NCI-H128 (cell line): Measurements from ENCODE around the gene ATRN.
"Not testable (repeated sequence)": the region's sequence is repeated elsewhere in the genome, so short reads cannot be mapped to it uniquely, and the experiment has no call there.

Source experiments
- DNase-seq: peaks from one replicate; lab custom pipeline; 2025; ENCODE audit not compliant: unreplicated experiment; lab: John Stamatoyannopoulos, UW

The ATRN gene

GRCh38 chr20:3470627-3471396 lies at the start of gene ATRN:
Gene ATRN (plus strand): TSS chr20:3471018. CDS start chr20:3471108, 90 bp downstream.
- peak; percentile 57 for DNase-seq

DNA sequence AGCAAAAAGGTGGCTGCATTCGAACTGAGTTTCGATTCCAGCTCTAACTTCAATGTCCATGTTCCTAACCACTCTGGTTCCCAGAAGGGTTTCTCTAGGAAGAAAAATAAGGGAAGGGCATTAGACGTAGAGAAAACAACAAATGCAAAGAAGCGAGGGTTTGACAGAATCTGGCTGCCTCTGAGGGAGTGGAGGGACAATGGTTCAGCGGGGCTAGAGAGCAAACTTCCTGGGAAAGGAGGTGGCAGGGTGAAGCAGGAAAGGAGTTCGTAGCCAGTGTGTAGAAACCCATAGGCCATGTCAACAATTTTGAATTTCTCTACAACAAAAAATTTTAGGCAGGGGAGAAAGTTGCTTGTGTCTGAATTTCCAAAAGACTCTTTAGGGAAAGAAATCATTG lies 48.8 kb upstream of the ATRN start:
- no peak for DNase-seq

GRCh38 chr20:3423126-3423525 lies 47.7 kb upstream of the ATRN start:
- no peak for DNase-seq

DNA sequence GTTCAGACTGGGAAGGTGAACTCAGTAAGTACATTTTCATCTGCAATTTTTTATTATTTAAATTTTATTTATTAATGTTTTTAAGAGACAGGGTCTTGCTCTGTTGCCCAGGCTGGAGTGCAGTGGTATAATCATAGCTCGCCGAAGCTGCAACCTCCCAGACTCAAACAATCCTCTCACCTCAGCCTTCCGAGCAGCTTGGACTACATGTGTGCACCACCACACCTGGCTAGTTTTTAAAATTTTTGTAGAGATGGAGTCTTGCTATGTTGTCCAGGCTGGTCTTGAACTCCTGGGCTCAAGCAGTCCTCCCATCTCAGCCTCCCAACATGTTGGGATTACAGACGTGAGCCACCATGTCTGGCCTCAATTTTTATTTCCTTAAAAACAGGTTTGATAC lies 44.1 kb upstream of the ATRN start:
- not testable (repeated sequence) for DNase-seq

DNA sequence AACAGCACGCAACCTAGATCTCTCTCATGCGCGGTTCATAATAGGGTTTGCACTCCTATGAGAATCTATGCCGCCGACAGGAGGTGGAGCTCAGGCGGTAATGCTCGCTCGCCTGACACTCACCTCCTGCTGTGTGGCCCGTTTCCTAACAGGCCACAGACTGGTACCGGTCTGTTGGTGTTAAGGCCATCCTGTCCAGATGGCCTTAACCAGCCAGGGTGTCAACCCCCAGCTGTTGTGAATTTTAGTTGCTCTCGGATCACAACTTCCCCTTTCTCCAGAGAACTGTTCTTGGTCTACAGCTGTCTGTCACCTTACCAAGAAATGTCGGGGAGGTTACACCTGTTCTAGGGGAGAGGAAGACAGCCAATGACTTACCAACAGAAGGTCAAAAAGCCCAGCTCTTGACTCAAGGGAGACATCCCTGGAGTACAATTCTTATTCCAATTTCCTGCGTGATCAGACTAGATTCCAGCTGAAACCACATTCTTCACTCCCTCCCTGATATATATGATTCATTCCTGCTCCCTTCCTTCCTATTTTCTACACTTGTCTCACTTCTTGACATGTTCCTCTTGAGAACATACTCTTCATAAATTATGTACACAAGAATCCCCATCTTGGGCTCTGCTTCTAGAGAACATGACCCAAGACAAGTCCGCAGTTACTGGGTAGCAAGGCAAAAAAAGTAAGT lies 40.3 kb upstream of the ATRN start:
- DNase-seq = no peak

- DNase-seq = no peak
These were observed 39.7 kb upstream of the ATRN start for GRCh38 chr20:3431109-3431508.

DNA sequence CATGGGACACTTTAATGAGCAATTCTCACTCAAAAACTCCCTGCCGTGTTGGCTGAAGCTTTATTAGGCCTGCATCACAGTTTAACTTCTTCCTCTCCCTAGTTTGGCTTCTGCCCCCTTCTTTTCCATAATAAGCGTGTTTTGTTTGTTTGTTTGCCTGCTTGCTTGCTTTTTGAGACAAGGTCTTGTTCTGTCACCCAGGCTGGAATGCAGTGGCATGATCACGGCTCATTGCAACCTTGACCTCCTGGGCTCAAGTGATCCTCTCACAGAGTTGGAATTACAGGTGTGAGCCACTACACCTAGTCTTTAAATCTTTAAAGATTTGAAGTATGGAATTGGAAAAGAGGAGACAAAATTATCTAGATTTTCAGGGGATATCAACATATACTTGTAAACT lies 38.0 kb upstream of the ATRN start:
- no peak for DNase-seq

- no peak for DNase-seq
These were observed 37.1 kb upstream of the ATRN start for GRCh38 chr20:3433744-3434143.

- DNase-seq = no peak
These were observed 36.6 kb upstream of the ATRN start for GRCh38 chr20:3434232-3434631.

DNA sequence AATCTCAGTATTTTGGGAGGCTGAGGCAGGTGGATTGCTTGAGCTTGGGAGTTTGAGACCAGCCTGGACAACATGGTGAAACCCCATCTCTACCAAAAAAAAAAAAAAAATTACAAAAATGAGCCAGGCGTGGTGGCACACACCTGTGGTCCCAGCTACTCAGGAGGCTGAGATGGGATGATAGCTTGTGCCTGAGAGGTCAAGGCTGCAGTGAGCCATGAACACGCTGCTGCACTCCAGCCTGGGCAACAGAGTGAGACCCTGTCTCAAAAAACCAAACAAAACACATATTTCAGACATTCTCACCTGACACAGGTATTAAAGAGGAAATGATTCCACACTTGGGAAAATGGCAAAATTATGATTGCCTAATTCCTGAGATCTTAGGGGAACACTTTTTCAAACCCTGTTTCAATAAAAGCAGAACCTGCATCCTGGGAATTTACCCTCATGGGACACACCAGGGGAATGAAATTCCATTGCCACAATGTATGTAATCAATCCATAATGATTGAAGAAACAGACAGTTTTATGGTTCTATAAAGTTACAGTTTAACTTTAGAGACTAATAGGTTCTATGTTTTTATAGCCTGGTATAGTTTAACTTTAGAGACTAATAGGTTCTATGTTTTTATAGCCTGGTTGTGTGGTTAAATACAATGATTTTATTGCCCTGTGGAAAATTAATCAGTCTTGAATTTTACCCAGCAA lies 33.8 kb upstream of the ATRN start:
- DNase-seq = no peak

DNA sequence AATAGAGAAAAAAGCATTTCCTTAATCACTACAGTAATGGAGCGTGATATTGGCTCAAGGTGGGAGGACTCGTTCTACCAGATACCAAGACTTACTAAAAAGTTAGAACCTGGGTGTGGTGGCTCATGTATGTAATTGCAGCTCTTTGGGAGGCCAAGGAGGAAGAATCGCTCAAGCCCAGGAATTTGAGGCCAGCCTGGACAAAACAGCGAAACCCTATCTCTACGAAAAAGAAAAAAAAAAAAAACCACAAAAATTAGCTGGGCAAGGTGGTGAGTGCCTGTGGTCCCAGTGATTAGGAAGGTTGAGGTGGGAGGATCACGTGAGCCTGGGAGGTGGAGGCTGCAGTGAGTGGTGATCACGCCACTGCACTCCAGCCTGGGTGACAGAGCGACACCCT lies 24.0 kb upstream of the ATRN start:
- no peak for DNase-seq

- DNase-seq = no peak
These were observed 23.5 kb upstream of the ATRN start for GRCh38 chr20:3447321-3447720.

- no peak for DNase-seq
These were observed 21.5 kb upstream of the ATRN start for GRCh38 chr20:3449319-3449718.

DNA sequence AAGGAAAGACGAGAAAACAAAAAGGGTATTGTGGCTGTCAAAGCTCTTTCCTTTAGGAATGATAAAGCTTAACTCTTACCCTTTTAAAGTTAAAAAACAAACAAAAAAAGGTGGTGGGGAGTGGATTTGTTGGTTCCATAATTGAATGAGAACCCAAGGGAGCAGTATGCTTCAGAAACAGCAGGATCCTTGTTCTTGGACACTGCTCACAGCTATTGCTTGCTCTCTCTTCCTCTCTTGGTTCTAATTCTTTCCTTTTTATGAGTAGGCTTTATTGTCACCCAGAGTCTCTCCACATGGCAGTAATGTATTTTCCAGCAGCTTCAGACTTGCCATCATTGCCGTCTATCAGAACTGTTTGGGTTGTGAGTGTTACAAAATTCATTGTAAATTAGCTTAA lies 18.7 kb upstream of the ATRN start:
- no peak for DNase-seq

DNA sequence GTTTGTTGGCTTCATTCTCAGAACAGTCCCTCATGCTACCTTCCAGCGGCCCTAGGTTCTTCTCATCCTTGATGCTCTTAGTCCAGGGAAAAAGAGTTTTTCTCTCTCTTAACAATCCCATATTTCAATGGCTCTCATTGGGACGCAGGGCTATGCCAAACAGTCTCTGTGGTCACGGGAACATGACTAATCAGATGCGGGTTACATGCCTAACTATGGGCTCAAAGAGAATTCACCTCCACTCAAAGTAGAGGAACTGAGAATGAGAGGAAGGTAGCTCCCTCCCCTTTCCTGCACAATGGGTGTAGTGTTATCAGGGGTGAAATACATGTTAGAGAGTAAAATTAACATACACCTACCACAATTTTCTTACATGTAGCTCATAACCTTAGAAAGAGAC lies 18.1 kb upstream of the ATRN start:
- DNase-seq = no peak

- no peak for DNase-seq
These were observed 16.0 kb upstream of the ATRN start for GRCh38 chr20:3454831-3455230.

- DNase-seq = no peak
These were observed 14.2 kb upstream of the ATRN start for GRCh38 chr20:3456648-3457047.

DNA sequence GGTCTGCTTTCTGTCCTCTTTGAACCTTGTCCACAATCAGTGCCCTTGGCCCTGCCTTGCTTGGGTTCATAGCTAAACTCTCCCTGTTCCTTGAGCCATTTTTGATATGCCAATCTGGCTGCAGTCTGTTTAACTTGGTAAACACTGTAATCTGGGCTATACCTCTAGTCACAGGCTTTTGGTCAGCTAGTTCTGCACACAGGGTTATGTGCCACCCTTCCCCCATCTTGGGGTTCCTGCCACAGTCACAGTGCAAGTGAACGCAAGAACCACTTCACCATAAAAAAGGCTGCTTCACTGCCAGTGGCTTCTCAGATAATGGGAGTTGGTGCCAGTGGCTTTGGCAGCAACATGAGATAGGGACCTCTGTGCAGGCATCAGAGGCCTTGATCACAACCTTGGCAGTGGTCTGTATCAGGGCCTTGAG lies 10.9 kb upstream of the ATRN start:
- no peak for DNase-seq

DNA sequence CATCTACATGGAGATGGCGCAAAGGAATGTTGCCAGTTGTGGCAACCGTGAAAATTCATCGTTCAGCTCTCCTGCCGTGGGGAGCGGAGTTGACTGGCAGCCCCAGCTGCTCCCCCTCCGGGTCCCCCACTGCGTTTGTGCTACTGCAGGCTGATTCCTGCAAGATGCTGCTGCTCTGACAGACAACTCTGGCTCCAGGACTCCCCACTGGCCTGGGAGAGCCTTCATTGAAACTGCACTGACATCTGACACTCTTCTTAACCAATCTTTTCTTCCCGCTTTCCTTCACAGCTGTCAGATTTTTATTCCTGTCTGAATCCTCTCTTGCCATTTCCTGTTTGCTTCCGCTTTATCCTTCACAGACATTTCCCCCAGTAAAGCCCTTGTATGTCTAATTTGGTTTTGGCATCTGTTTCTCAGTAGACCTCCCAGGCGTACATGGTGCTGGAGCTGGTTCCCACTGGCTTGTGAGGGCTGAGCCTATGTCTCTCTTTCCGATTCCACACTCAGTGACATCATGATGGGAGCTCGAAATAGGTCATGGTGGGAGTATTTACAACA lies 9.5 kb upstream of the ATRN start:
- DNase-seq = no peak

DNA sequence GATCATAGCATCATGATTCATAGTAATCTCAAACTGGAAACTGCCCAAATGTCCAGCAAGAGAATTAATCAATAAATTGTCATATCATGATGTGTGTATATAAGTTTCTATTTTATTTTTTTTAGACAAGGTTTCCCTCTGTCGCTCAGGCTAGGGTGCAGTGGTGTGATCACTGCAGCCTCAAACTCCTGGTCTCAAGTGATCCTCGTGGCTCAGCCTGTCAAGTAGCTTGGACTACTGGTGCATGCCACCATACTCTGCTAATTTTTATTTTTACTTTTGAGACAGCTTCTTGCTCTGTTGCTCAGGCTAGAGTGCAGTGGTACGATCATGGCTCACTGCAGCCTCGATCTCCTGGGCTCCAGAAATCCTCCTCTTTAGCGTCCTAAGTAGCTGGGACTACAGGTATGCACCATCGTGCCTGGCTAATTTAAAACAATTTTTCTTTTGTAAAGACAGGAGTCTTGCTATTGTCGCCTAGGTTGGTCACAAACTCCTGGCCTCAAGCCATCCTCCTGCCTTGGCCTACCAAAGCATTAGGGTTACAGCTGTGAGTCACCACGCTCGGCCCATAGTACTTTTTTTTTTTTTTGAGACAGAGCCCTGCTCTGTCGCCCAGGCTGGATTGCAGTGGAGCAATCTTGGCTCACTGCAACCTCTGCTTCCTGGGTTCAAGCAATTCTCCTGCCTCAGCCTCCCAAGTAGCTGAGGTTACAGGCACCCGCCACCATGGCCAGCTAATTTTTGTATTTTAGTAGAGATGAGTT lies 8.7 kb upstream of the ATRN start:
- no peak for DNase-seq

GRCh38 chr20:3464166-3464565 lies 6.7 kb upstream of the ATRN start:
- DNase-seq = no peak
